Stimulated activated CD4-positive, alpha-beta T cell treated with anti-CD3 and anti-CD28 coated beads, Interleukin-2, amount 100 ng/mL, for 24 hours (primary cell): Measurements from ENCODE around the gene PANK4.
"Not testable (repeated sequence)": the region's sequence is repeated elsewhere in the genome, so short reads cannot be mapped to it uniquely, and the experiment has no call there.

ENCODE experiments used
- DNase-seq, 2 donors: peaks; one replicate each; pipeline ENCODE4 v3.0.0-alpha.2; 2020

PANK4 gene

DNA sequence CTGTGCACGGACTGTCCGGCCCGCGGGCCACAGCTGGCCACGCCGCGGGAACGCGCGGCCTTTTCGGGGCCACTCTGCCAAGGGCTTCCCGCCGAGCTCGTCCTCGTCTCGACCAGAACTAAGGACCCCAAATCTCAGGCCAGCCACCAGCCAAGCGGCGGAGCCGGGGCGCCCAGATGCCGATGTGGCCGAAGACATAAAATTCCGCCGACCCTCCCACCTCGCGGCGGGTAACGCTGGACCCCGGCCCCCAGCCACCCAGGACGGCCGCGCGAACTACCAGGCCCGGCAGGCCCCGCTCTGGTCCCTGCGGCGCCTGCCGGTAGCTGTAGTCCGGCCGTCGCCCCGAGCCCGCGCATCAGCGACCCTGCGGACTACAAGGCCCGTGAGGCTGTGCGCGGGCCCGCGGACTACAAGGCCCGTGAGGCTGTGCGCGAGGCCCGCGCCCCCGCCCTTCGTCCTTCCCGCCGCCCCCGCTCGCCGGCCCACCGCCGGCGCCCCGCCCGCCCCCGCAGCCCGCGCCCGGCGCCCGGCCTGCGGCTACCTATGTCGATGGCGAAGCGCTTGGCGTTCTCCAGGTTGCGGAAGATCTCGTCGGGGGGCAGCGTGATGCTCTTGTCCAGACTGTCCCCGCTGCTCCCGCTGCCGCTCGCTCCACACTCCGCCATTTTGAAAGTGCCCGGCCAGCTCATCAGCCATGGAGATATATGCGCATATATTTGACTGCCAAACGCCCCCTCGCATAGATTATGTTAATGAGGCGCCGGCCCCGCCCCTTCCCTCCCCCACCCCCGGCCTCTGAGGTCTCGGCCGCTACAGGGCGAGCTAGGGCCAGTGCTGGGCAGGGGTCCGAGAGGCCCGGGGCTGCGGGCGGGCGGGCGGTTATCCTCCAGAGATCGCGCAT lies at the start of gene PANK4:
Gene PANK4 (minus strand): TSS at position 677 of the 904 bp plus-strand sequence. CDS start 9 bp downstream, at position 668.
- peak; percentile 89 to 91 for DNase-seq

DNA sequence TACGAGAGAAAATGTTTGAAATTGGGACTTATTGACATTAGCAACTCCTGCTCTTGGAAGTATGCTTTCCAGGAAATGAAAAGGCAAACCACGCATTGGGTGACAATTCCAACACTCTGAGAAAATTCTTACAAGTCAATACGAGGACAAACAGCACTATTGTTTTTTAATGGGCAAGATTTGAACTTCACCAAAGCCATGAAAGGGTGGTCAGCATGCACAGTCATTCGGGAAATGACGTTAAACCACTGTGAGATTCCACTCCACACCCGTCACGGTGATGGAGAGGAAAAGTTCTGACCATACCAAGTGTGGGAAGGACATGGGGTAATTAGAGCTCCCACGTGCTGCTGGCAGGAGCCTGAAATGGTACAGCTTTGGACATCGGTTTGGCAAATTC lies 48.0 kb upstream of the PANK4 start:
- no peak for DNase-seq

- no peak for DNase-seq
Measured at GRCh38 chr1:2573250-2573920, 47.0 kb upstream of the PANK4 start.

DNA sequence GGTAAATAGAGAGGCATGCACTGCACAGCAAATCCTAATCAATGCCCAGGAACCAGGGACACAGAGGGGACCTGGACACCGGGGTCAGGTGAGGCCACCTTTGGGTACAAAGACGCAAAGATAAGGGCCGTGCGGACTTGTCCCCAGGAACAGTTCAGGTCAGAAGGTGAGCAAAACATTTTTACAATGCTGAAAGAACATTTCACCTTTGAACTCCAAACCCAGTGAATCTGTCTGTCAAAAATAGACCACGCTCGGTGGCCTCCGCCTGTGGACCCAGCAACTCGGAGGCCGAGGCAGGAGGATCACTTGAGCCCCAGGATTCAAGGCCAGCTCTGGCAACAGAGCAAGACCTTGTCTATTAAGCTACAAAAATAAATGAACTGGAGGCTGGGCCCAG lies 45.0 kb upstream of the PANK4 start:
- DNase-seq: no peak

- DNase-seq: no peak
Measured at GRCh38 chr1:2570332-2570731, 43.9 kb upstream of the PANK4 start.

GRCh38 chr1:2569703-2570102 lies 43.3 kb upstream of the PANK4 start:
- not testable (repeated sequence) for DNase-seq

GRCh38 chr1:2569060-2569459 lies 42.7 kb upstream of the PANK4 start:
- DNase-seq: no peak

- not testable (repeated sequence) for DNase-seq
Measured at GRCh38 chr1:2568187-2568816, 41.9 kb upstream of the PANK4 start.

DNA sequence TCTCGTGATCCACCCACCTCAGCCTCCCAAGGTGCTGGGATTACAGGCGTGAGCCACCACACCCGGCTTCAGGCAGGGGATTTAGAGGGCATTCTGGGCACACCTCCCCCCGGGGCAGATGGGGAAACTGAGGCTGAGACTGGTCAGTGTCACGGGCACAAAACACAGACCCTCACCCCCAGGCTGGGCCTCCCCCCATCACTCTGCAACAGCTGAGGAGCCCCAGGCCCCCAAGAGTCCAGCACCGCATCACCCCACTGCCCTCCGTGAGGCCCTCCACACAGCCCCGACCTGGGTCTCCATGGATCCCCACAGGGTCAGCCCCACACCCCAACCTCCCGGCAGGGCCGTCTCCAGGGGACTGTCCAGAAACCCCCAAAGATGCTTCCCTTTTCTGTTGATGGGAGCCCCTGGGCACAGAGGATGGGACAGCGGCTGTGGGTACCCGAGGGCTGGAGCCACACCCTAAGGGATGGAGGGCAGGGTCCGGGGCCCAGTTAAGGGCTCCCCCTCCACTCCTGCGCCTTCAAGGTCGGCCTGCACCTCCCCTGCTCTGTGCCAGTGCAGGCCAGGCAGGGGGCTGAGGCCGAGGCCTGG lies 40.8 kb upstream of the PANK4 start:
- DNase-seq: no peak

GRCh38 chr1:2566101-2567045 lies 40.0 kb upstream of the PANK4 start:
- DNase-seq: no peak

DNA sequence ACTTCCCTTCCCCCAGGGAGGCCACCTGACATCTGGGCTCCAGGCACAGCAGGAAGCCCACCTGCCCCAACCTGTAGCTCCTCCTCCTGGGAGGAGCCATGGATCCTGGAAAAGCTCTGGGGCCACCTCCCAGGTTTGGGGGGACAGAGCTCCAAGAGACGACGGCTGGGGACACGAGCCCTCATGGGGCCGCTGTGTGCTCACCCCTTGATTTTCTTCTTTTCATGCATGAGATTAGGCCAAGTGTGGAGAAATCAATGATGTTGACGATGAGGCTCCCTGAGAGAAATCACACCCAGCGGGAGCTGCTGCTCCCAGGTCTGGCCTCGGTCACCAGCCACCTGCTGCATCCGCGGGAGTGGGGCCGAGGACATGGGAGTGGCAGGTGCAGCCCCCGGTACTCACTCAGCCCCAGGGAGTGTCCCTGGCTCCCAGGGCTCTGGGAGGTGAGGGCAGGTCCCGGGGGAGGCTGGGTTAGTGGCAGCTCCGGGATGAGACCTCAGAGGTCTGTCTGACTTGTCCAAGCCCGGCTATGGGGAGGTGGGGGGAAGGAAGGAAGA lies 38.5 kb upstream of the PANK4 start:
- DNase-seq: no peak

DNA sequence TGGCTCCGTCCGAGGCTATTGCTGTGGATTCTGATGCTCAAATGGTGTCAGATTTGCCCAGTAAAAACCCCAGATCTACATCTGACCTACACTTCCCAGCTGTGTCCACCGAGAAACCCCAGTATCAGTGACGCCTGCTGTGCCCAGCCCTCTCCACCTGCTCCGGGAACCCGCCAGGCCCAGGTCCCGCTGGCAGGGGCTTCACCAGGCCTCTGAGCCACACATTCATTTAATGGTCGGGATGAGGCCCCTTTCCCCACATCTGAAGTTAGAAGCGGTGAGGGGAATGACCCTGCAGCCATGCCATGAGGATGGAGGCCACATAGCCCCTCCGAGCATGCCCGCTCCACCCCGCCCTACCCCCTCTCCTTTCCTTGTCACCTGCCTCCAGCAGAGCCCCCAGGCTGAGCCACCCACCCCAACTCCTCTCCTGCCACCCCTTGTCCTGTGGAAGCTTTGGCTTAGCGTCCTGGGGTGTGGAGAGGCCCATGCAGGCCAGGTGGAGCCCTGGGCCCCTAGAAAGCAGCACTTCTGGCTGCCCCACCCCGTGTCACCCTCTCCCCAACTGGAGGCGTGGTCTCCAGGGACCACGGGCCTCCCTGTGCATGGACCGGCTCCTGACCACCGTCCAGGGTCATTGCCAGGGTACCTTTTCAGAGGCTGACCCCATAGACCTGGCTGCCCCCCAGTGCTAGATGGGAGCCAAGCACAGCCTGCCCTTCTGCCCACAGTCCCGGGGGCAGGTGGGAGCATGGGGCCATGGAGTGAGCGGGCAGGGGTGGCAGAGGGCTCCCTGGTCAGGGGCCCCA lies 37.8 kb upstream of the PANK4 start:
- no peak for DNase-seq

DNA sequence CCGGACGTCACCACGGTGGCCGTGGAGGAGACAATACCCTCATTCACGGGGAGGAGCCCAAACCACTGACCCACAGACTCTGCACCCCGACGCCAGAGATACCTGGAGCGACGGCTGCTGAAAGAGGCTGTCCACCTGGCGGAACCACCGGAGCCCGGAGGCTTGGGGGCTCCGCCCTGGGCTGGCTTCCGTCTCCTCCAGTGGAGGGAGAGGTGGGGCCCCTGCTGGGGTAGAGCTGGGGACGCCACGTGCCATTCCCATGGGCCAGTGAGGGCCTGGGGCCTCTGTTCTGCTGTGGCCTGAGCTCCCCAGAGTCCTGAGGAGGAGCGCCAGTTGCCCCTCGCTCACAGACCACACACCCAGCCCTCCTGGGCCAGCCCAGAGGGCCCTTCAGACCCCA lies 36.8 kb upstream of the PANK4 start:
- DNase-seq: no peak

GRCh38 chr1:2561898-2562895 lies 35.8 kb upstream of the PANK4 start:
- no peak for DNase-seq

- no peak for DNase-seq
Measured at GRCh38 chr1:2561446-2561845, 35.0 kb upstream of the PANK4 start.

DNA sequence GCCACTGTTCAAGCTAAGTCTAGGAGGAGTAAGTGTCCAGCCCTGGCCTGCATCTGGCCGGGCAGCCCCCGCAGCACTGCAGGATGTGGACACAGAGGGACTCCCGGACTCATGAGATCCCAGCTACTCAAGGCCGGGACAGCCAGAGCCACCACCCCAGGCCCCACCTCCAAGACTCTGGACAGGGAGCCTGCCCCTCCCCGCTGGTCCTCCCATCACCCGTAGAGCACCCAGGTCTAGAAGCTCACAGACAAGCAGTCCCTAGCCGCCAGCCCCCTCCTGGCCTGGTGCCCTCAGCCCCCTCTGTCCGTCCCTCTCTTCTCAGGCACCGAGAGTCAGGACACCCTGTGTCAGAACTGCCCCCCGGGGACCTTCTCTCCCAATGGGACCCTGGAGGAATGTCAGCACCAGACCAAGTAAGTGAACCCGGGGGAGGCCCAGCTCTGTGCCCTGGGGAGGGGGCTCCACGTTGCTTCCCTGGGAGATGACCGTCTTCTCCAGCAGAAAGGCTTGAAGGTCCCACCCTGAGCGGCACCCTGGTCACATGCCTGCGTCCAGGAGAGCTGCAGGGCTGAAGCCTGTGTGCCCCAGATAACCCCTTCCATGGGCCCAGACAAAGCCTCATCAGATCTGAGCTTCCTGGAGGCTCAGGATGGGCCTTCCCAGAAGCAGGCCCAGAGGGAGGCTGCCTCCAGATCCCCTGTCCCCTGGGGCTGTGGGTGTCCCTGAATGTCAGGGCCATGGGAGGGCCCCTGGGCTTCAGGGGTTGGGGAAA lies 34.1 kb upstream of the PANK4 start:
- DNase-seq: no peak

DNA sequence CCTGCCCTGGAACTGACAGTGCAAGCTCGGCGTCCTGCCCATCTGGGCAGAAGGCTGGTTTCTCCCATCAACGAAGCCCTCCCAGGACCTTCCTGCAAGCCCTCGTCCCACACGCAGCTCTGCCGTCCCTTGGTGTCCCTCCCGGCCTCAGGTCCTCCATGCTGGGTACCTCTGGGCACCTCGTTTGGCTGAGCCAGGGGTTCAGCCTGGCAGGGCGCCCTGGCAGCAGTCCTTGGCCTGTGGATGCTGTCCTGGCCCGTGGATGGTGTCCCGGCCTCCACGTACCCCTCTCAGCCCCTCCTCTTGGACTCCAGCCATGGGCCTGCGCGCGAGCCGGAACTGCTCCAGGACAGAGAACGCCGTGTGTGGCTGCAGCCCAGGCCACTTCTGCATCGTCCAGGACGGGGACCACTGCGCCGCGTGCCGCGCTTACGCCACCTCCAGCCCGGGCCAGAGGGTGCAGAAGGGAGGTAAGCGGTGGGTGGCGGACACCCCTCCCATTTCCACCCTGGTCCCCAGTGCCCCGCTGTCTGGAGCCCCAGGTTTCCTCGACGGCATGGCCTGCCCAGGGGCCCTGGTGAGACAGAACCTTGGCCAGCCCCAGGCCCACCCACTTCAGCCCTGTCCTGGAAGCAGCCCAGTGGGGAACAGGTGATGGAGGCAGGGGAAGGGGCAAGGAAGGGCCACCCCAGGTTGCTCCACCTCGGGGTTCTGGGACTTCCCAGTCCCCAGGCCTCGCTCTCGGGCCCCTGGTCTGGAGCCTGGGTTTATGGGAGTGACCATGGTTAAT lies 33.3 kb upstream of the PANK4 start:
- no peak for DNase-seq

DNA sequence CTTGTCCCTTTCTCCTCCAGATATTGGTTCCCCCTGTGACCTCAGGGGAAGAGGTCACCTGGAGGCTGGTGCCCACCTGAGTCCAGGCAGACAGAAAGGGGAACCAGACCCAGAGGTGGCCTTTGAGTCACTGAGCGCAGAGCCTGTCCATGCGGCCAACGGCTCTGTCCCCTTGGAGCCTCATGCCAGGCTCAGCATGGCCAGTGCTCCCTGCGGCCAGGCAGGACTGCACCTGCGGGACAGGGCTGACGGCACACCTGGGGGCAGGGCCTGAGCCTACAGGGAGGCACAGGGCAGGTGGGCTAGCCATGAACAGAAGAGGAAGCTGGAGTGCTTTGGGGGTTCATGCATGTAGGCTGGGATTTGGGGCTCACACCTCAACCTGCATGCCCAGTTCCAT lies 32.5 kb upstream of the PANK4 start:
- no peak for DNase-seq
